ENCODE measurements around the gene TBX3. TPM values are rescaled to one million over a fixed set of nuclear protein-coding genes. Genes with fewer than 3 reads are reported as not detected.

The TBX3 gene
- total and polyA plus RNA-seq, 5 donors = 7.6 to 19.0 (median 9.5) TPM

DNA sequence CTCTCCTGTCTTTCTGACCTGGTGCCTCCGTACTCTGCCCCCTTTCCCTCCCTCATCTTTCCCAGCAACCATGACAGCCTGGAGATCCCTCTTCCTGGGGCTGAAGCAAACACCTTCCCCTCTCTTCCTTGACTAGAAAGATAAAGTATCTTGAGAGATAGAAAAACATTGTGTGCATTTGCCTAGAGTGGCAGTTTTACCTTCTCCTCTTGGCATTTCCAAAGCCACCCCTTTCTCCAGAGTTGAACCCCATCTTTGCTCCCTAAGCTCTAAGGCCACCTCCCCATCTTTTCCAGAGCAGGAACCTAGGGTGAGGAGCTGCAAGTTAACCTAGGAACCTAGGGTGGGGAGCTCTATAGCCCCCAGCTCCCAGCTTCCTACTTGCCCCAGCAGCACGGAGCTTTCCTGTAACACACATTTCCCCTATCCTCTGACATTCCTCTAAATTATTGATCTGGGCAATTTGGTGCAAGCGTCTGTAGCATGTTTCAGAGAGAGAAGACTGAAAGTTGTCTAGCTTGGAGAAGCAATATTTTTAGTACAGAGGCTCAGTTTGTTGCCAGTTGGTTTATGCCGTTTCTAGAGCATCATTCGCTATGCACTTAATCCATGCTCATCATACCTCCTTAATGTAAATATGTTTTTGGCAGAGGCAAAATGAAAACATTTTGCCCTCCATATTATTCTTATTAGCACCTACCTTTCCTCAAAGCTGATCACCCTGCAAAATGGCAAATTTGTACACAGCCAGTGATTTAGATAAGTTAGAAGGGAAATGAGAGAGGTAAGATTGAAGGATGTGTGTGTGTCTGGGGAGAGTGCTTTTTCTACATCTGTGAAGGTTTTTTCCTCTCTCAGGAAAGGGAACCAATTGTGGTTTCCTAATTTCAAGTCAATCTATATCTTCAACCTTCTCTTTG is 5.4 kb upstream of the TBX3 start:
- Histone ChIP-seq H3K4me3 (ENCODE audit: low read length) (no peak overlapping the region), H3K9me3 (ENCODE audit: control insufficient read depth, low read length) (no peaks in the 10 kb centered on the region), H3K27ac (ENCODE audit: low read length) (no peak overlapping the region), H3K4me1 (ENCODE audit: control insufficient read depth, insufficient read depth, low read length) (peaks cover 2% of the 10 kb centered on the region), H3K27me3 (ENCODE audit: control insufficient read depth, insufficient read depth) (no peaks in the 10 kb centered on the region)
- 74% methylated on average over 5 of the region's 5 CpGs for WGBS
- ATAC-seq = no peak
- intact Hi-C loops (cut with DNase I) = no loop called here
- no peak for DNase-seq

GRCh38 chr12:114688256-114688845 is 4.4 kb upstream of the TBX3 start:
- Histone ChIP-seq H3K9me3 (ENCODE audit: control insufficient read depth, low read length) (no peaks in the 10 kb centered on the region), H3K4me1 (ENCODE audit: control insufficient read depth, insufficient read depth, low read length) (peaks cover 2% of the 10 kb centered on the region), H3K4me3 (ENCODE audit: low read length) (no peak overlapping the region), H3K27me3 (ENCODE audit: control insufficient read depth, insufficient read depth) (no peaks in the 10 kb centered on the region), H3K27ac (ENCODE audit: low read length) (no peak overlapping the region)
- 29% methylated on average over 4 of the region's 4 CpGs for WGBS
- no peak for DNase-seq
- intact Hi-C loops (cut with DNase I) = no loop called here
- no peak for ATAC-seq

DNA sequence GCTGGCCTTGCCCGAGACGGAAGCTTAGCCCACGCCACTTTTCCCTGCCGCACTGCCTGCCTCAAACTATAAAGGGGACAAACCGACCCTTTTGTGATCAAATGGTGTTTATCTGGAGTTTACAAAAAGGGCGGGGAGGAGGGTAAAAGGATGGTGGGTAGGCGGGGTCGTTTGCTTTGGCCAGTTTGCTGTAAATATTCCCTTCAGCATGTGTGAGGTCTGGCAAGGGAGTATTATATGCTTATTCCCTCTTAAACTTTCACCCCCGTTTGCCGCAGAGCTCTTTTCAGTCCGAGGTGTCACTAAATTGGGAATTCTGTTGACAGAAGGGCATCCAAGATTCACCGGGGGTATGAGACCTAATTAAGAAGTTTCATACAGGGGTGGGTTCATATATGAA is 3.8 kb upstream of the TBX3 start:
- intact Hi-C loops (cut with DNase I) = no loop called here
- H3K4me1 ChIP-seq (ENCODE audit: control insufficient read depth, insufficient read depth, low read length) = no peaks in the 10 kb centered on the region
- DNase-seq (no peak), ATAC-seq (no peak)
- H3K4me3 ChIP-seq (ENCODE audit: low read length) = no peak overlapping the region
- no peaks in the 10 kb centered on the region for H3K9me3 ChIP-seq (ENCODE audit: control insufficient read depth, low read length)
- H3K27me3 ChIP-seq (ENCODE audit: control insufficient read depth, insufficient read depth) = no peaks in the 10 kb centered on the region
- WGBS = 47% methylated on average over 12 of the region's 12 CpGs
- H3K27ac ChIP-seq (ENCODE audit: low read length) = no peak overlapping the region

DNA sequence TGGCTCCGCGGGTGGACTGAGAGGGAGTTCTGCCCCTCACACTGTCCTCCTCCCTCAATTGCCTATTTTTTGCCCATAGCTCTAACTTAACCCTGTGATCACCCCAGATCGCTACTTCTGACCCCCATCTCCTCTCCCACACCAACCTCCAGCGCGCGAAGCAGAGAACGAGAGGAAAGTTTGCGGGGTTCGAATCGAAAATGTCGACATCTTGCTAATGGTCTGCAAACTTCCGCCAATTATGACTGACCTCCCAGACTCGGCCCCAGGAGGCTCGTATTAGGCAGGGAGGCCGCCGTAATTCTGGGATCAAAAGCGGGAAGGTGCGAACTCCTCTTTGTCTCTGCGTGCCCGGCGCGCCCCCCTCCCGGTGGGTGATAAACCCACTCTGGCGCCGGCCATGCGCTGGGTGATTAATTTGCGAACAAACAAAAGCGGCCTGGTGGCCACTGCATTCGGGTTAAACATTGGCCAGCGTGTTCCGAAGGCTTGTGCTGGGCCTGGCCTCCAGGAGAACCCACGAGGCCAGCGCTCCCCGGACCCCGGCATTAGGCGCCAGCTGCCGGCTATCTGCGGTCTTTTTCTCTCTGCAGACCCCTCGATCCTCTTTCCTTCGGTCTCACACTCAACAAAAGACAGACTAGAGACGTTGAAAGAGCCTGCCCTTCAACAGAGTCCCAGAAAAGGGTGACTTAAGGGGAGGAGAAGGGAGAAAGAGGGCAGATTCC is 3.0 kb upstream of the TBX3 start:
- Histone ChIP-seq H3K4me3 (ENCODE audit: low read length) (no peak overlapping the region), H3K9me3 (ENCODE audit: control insufficient read depth, low read length) (no peaks in the 10 kb centered on the region), H3K4me1 (ENCODE audit: control insufficient read depth, insufficient read depth, low read length) (no peaks in the 10 kb centered on the region), H3K27me3 (ENCODE audit: control insufficient read depth, insufficient read depth) (no peaks in the 10 kb centered on the region), H3K27ac (ENCODE audit: low read length) (no peak overlapping the region)
- ATAC-seq (no peak), DNase-seq (no peak)
- 37% methylated on average over 41 of the region's 41 CpGs for WGBS
- intact Hi-C loops (cut with DNase I) = no loop called here

DNA sequence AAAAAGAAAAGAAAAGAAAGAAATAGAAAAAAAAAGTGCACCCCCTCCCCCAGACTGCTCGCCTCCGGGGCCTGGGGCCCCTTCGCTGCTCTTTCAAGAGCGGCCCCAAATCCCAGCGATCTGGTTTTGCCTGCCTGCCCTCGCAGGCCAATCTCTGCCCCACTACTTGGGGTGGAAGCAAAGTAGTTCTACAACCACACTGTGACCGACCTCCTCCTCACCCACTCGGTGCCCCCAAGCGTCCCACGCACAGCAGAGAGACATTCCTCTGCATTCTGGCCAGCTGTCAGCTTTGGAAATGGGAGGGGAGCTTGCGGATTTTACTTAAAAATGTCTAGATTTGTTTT is 2.4 kb upstream of the TBX3 start:
- H3K4me3 ChIP-seq (ENCODE audit: low read length) = no peak overlapping the region
- H3K4me1 ChIP-seq (ENCODE audit: control insufficient read depth, insufficient read depth, low read length) = no peaks in the 10 kb centered on the region
- DNase-seq = no peak
- 48% methylated on average over 11 of the region's 11 CpGs for WGBS
- intact Hi-C loops (cut with DNase I) = no loop called here
- ATAC-seq = no peak
- H3K9me3 ChIP-seq (ENCODE audit: control insufficient read depth, low read length) = no peaks in the 10 kb centered on the region
- H3K27me3 ChIP-seq (ENCODE audit: control insufficient read depth, insufficient read depth) = no peaks in the 10 kb centered on the region
- no peak overlapping the region for H3K27ac ChIP-seq (ENCODE audit: low read length)

- no peak for ATAC-seq
Measured at GRCh38 chr12:114685869-114686268, 1.9 kb upstream of the TBX3 start.

DNA sequence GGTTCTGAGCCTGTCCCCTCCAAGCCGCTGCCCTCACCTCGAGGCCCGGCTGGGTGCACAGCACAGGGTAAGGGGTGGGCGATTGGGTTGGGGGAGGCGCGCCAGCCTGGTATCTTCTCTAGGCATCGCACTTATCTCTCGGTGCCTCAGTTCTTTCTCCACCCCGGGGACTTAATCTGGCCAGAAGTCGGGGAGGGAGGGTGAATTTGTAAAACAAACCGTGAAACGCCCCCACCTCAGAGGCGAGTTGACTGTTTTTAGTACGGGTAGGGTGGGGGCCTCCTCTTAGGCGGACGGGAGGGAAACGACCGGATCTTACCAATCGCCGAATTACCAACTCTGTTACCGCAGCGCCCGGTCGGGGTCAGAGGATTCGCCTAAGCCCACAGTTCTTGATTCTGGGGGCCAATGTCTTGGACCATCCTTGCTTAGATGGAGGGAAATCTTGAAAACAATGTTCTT is 1.4 kb upstream of the TBX3 start:
- peak overlapping the region; percentile 96 for H3K27ac ChIP-seq (ENCODE audit: low read length)
- WGBS = 53% methylated on average over 25 of the region's 25 CpGs
- no peaks in the 10 kb centered on the region for H3K27me3 ChIP-seq (ENCODE audit: control insufficient read depth, insufficient read depth)
- intact Hi-C loops (cut with DNase I) = no loop called here
- no peak for ATAC-seq
- peak overlapping the region; percentile 91 for H3K4me3 ChIP-seq (ENCODE audit: low read length)
- H3K4me1 ChIP-seq (ENCODE audit: control insufficient read depth, insufficient read depth, low read length) = no peaks in the 10 kb centered on the region
- no peaks in the 10 kb centered on the region for H3K9me3 ChIP-seq (ENCODE audit: control insufficient read depth, low read length)
- no peak for DNase-seq

More at GRCh38 chr12:114685869-114686268, 1.9 kb upstream of the TBX3 start:
- Histone ChIP-seq H3K9me3 (ENCODE audit: control insufficient read depth, low read length) (no peaks in the 10 kb centered on the region), H3K4me3 (ENCODE audit: low read length) (no peak overlapping the region), H3K4me1 (ENCODE audit: control insufficient read depth, insufficient read depth, low read length) (no peaks in the 10 kb centered on the region), H3K27ac (ENCODE audit: low read length) (no peak overlapping the region), H3K27me3 (ENCODE audit: control insufficient read depth, insufficient read depth) (no peaks in the 10 kb centered on the region)
- WGBS = 69% methylated on average over 17 of the region's 17 CpGs
- intact Hi-C loops (cut with DNase I) = no loop called here
- DNase-seq = no peak

GRCh38 chr12:114684870-114685273 is 897 bp upstream of the TBX3 start:
- DNase-seq = no peak
- Histone ChIP-seq H3K4me3 (ENCODE audit: low read length) (peak overlapping the region; percentile 91), H3K9me3 (ENCODE audit: control insufficient read depth, low read length) (no peaks in the 10 kb centered on the region), H3K4me1 (ENCODE audit: control insufficient read depth, insufficient read depth, low read length) (no peaks in the 10 kb centered on the region), H3K27ac (ENCODE audit: low read length) (peak overlapping the region; percentile 96), H3K27me3 (ENCODE audit: control insufficient read depth, insufficient read depth) (no peaks in the 10 kb centered on the region)
- intact Hi-C loops (cut with DNase I) = no loop called here
- peak; percentile 44 to 65 for ATAC-seq
- WGBS = 2% methylated on average over 24 of the region's 24 CpGs

DNA sequence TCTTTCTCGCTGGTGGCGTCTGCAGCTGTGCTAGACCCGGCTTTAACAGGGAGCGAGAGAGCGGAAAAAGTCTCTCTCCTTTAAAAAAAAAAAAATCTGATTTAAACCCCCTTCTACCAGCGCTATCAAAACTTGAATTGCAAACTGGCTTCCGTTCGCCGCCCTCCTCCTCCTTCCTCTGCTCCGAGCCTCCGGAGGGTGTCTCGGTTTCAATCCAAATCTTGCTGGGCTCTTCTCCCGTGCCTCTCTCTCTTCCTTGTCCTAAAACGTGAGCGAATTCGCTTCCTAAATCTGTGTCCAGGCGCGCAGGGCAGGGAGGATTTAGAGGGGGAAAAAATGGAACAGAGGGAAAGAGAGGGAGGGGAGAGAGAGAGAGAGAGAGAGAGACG is 272 bp downstream of the TBX3 start:
- Histone ChIP-seq H3K4me1 (ENCODE audit: control insufficient read depth, insufficient read depth, low read length) (no peaks in the 10 kb centered on the region), H3K27ac (ENCODE audit: low read length) (peak overlapping the region; percentile 96), H3K9me3 (ENCODE audit: control insufficient read depth, low read length) (no peaks in the 10 kb centered on the region), H3K27me3 (ENCODE audit: control insufficient read depth, insufficient read depth) (no peaks in the 10 kb centered on the region), H3K4me3 (ENCODE audit: low read length) (peak overlapping the region; percentile 91)
- peak; percentile 2 to 6 for ATAC-seq
- no peak for DNase-seq
- intact Hi-C loops (cut with DNase I) = no loop called here
- WGBS = 1% methylated on average over 19 of the region's 19 CpGs

- Histone ChIP-seq H3K9me3 (ENCODE audit: control insufficient read depth, low read length) (no peaks in the 10 kb centered on the region), H3K4me3 (ENCODE audit: low read length) (peak overlapping the region; percentile 91), H3K27me3 (ENCODE audit: control insufficient read depth, insufficient read depth) (no peaks in the 10 kb centered on the region), H3K27ac (ENCODE audit: low read length) (peak overlapping the region; percentile 96), H3K4me1 (ENCODE audit: control insufficient read depth, insufficient read depth, low read length) (no peaks in the 10 kb centered on the region)
- ATAC-seq (peak; percentile 30 to 33), DNase-seq (peak in 2 of 3 donors; percentile 73 to 75)
- 2% methylated on average over 56 of the region's 56 CpGs for WGBS
- intact Hi-C loops (cut with DNase I) = no loop called here
Measured at GRCh38 chr12:114682785-114683708, 928 bp downstream of the TBX3 start.

Data from right cardiac atrium (tissue), 5 donors.